Measurements from ENCODE around the gene RSPH6A.

RSPH6A gene

DNA sequence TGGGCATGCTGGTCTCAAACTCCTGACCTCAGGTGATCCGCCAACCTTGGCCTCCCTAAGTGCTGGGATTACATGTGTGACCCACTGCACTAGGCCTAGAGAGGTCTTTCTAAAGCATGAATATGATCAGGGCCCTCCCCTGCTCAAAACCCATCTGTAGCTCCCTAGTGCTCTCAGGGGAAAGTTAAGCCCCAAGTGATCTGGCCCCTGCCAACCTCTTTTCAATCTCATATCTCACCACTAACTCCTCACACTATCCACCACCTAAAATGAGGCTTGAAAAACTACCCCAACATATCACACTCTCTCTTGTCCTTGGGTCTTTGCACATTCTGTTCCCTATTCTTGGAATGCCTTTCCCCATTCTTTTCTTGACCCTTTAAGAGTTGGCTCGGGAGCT, 20.5 kb downstream of the RSPH6A start:
- TF ChIP-seq, protein P1, sequence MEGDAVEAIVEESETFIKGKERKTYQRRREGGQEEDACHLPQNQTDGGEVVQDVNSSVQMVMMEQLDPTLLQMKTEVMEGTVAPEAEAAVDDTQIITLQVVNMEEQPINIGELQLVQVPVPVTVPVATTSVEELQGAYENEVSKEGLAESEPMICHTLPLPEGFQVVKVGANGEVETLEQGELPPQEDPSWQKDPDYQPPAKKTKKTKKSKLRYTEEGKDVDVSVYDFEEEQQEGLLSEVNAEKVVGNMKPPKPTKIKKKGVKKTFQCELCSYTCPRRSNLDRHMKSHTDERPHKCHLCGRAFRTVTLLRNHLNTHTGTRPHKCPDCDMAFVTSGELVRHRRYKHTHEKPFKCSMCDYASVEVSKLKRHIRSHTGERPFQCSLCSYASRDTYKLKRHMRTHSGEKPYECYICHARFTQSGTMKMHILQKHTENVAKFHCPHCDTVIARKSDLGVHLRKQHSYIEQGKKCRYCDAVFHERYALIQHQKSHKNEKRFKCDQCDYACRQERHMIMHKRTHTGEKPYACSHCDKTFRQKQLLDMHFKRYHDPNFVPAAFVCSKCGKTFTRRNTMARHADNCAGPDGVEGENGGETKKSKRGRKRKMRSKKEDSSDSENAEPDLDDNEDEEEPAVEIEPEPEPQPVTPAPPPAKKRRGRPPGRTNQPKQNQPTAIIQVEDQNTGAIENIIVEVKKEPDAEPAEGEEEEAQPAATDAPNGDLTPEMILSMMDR (IDR thresholded peaks at IDR 0.05; ENCODE audit: low read depth, low read length, missing control alignments), result no peak
- Histone ChIP-seq H3K4me3 (ENCODE audit: low read depth, low read length) (no peak overlapping the region), H3K27ac (no peak overlapping the region), H3K36me3 (replicated peaks) (peaks cover 10% of the 10 kb centered on the region), H3K27me3 (replicated peaks) (no peaks in the 10 kb centered on the region)
- no peak for DNase-seq
- in situ Hi-C loops (cut with HindIII; ENCODE audit: low pct_ligation_motif_present, low sequenced_read_pairs), result no loop called here

DNA sequence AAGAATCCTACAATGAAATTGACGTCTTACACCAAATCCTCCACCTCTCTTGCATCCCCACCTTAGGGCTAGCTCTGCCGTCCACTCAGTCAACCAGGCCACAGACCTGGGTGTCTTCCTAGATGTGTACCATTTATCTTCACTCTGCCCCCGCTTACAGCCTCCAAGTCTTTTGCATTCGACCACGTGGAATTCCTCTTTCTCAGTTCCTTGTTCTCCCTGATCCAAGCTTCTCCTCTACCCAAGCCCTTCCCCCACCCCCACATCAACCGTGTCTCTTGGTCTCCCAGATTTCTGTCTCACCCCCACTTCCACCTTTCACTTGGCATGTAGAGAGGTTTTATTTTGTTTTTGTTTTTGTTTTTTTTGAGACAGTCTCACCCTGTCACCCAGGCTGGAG, 21.2 kb downstream of the RSPH6A start:
- Histone ChIP-seq H3K4me3 (ENCODE audit: low read depth, low read length) (no peak overlapping the region), H3K27me3 (replicated peaks) (no peaks in the 10 kb centered on the region), H3K36me3 (replicated peaks) (peaks cover 17% of the 10 kb centered on the region), H3K27ac (no peak overlapping the region)
- TF ChIP-seq, protein P1 (IDR thresholded peaks at IDR 0.05; ENCODE audit: low read depth, low read length, missing control alignments), result no peak
- in situ Hi-C loops (cut with HindIII; ENCODE audit: low pct_ligation_motif_present, low sequenced_read_pairs), result no loop called here
- no peak for DNase-seq

DNA sequence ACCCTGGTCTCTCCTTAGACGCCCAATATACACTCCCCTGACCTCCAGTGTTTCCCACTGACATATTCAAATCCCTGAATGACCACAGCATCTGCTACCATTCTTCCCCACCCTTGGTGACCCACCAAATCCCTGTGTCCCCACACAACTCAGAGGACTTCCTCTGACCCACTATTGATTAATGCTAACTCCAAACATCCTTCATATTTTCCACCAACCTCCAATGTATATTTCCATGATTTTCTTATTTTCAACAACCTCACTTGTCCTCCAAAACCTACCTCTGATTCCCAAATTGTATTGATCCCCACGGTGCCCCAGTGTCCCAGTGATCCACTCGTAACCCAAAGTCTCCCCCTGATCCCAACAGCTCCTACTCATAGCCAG, 21.9 kb downstream of the RSPH6A start:
- H3K27me3 ChIP-seq (replicated peaks), result no peaks in the 10 kb centered on the region
- H3K36me3 ChIP-seq (replicated peaks), result peaks cover 22% of the 10 kb centered on the region
- TF ChIP-seq, protein P1 (IDR thresholded peaks at IDR 0.05; ENCODE audit: low read depth, low read length, missing control alignments), result no peak
- no peak overlapping the region for H3K27ac ChIP-seq
- in situ Hi-C loops (cut with HindIII; ENCODE audit: low pct_ligation_motif_present, low sequenced_read_pairs), result no loop called here
- H3K4me3 ChIP-seq (ENCODE audit: low read depth, low read length), result peak overlapping the region; percentile 22
- DNase-seq, result no peak

DNA sequence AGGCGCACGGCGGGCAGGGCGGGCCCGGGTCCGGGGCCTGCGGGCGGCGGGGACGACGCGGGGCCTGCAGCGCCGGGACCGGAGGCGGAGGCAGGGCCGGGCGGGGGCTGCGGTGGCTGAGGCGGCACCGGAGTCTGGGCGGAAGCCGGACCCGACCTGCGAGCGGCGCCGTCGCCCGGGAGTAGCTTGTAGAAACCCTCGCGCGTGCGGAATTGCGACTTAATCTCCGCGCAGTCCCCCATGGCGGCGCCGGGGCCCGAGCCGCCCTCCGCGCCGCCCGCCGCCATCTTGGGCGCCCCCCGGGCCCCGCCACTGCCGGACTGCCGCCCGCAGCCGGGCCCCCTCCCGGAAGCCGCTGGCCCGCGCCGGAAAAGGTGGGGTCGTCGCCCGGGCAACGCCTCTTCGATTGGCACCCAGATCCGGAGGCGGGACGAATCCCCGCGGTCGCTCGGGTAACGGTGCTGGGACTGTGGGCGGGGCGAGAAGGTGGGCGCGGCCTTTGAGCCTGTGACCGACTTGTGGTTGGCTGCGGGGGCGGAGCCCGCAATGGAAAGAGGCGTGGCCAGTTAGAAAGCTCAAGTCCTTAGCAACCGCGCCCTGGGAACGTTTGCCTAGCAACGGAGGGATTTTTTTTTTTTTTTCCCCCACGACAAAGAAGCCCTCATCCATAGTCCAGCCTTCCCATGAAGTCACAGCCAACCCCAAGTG, 22.5 kb downstream of the RSPH6A start, which contains the start of gene DMWD:
DMWD (minus strand) TSS at position 376 of the 708 bp plus-strand sequence; CDS start at position 287, 89 bp downstream.
- Histone ChIP-seq H3K36me3 (replicated peaks) (peaks cover 24% of the 10 kb centered on the region), H3K27ac (peak within 1 kb of the TSS; percentile 75), H3K27me3 (replicated peaks) (no peaks in the 10 kb centered on the region), H3K4me3 (ENCODE audit: low read depth, low read length) (peak within 1 kb of the TSS; percentile 88)
- peak; percentile 99 for DNase-seq
- TF ChIP-seq, protein P1 (IDR thresholded peaks at IDR 0.05; ENCODE audit: low read depth, low read length, missing control alignments), result no peak
- in situ Hi-C loops (cut with HindIII; ENCODE audit: low pct_ligation_motif_present, low sequenced_read_pairs), result no loop called here

DNA sequence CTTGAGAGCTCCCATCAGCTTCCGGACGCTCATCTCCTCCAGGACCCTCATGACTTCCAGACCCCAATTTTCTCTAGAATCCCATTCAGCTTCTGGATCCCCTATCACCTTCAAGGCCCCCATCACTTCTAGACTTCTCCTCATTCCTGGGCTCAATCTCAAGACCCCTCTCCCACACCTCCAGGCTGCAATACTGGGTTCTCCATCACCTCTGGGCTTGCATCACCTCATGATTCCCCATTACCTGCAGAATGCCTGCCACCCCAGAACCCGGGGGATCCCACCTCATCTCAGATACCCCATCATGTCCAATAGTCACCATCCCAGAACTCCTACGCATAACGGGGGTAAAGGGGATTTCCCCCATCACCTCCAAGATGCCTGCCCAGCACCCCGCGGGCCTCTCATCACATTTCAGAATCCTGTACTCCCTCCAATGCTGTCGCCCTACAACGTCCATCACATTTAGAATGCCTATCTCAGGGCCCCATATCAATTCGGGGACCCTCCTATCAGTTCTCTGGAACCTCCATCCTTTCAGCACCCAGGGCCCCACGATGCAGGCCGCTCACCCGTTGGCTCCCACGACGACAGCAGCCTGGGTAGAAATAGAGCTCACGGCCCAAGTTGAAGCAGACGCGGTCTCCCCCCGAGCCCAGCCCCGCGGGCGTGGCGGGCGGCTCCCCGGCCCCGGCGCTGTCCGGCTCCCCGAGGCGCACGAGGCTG, 23.2 kb downstream of the RSPH6A start:
- DNase-seq, result no peak
- in situ Hi-C loops (cut with HindIII; ENCODE audit: low pct_ligation_motif_present, low sequenced_read_pairs), result no loop called here
- peak overlapping the region; percentile 88 for H3K4me3 ChIP-seq (ENCODE audit: low read depth, low read length)
- peak overlapping the region; percentile 75 for H3K27ac ChIP-seq
- H3K27me3 ChIP-seq (replicated peaks), result no peaks in the 10 kb centered on the region
- H3K36me3 ChIP-seq (replicated peaks), result peaks cover 31% of the 10 kb centered on the region
- TF ChIP-seq, protein P1 (IDR thresholded peaks at IDR 0.05; ENCODE audit: low read depth, low read length, missing control alignments), result no peak

Measured in brain microvascular endothelial cell (primary cell).